ENCODE results near the gene MSL3B.

The MSL3B gene

GRCh38 chr2:233817361-233817911 lies 50.8 kb downstream of the MSL3B start:
- TF ChIP-seq CTCF (IDR thresholded peaks at IDR 0.05; ENCODE audit: low read length) = no peak
- TF ChIP-seq EZH2phosphoT487 (IDR thresholded peaks at IDR 0.05; ENCODE audit: low read length) = no peak
- TF ChIP-seq EZH2 (optimal IDR thresholded peaks at IDR 0.05; ENCODE audit: low read depth, low read length) = no peak
- no peaks in the 10 kb centered on the region for H3K9me2 ChIP-seq (replicated peaks; ENCODE audit: insufficient read depth, low read length)
- no peaks in the 10 kb centered on the region for H3K79me2 ChIP-seq (ENCODE audit: low read length)
- no peaks in the 10 kb centered on the region for H3K36me3 ChIP-seq (replicated peaks; ENCODE audit: insufficient read depth, low read length)
- H3K9me3 ChIP-seq (replicated peaks; ENCODE audit: insufficient read depth, low read length) = no peaks in the 10 kb centered on the region
- H3K4me2 ChIP-seq (ENCODE audit: low read depth, low read length) = no peak overlapping the region
- H3K9ac ChIP-seq (ENCODE audit: low read length) = no peak overlapping the region
- no peaks in the 10 kb centered on the region for H3F3A ChIP-seq (ENCODE audit: insufficient read depth, low read length)
- no peaks in the 10 kb centered on the region for H3K4me1 ChIP-seq (ENCODE audit: low read length)
- no peak for DNase-seq
- H3K4me3 ChIP-seq (ENCODE audit: low read length) = no peak overlapping the region
- no peak overlapping the region for H3K27ac ChIP-seq (ENCODE audit: low read length)
- H3K27me3 ChIP-seq (replicated peaks; ENCODE audit: insufficient read depth, low read length) = no peaks in the 10 kb centered on the region
- no peaks in the 10 kb centered on the region for H4K20me1 ChIP-seq (ENCODE audit: insufficient read depth, low read length)
- no peak overlapping the region for H2AFZ ChIP-seq (ENCODE audit: low read length)

- no peak overlapping the region for H3K4me2 ChIP-seq (ENCODE audit: low read depth, low read length)
- H3K79me2 ChIP-seq (ENCODE audit: low read length) = no peaks in the 10 kb centered on the region
- no peak overlapping the region for H3K9ac ChIP-seq (ENCODE audit: low read length)
These were observed 51.4 kb downstream of the MSL3B start for GRCh38 chr2:233816771-233817170.

GRCh38 chr2:233816334-233816733 lies 51.9 kb downstream of the MSL3B start:
- Histone ChIP-seq H3K27me3 (replicated peaks; ENCODE audit: insufficient read depth, low read length) (no peaks in the 10 kb centered on the region), H3K9me2 (replicated peaks; ENCODE audit: insufficient read depth, low read length) (no peaks in the 10 kb centered on the region), H3K4me2 (ENCODE audit: low read depth, low read length) (no peak overlapping the region), H3K4me3 (ENCODE audit: low read length) (no peak overlapping the region), H3K36me3 (replicated peaks; ENCODE audit: insufficient read depth, low read length) (no peaks in the 10 kb centered on the region), H3K9me3 (replicated peaks; ENCODE audit: insufficient read depth, low read length) (no peaks in the 10 kb centered on the region), H3K4me1 (ENCODE audit: low read length) (no peaks in the 10 kb centered on the region), H3K9ac (ENCODE audit: low read length) (no peak overlapping the region), H3K27ac (ENCODE audit: low read length) (no peak overlapping the region), H4K20me1 (ENCODE audit: insufficient read depth, low read length) (no peaks in the 10 kb centered on the region), H2AFZ (ENCODE audit: low read length) (no peak overlapping the region), H3F3A (ENCODE audit: insufficient read depth, low read length) (no peaks in the 10 kb centered on the region), H3K79me2 (ENCODE audit: low read length) (no peaks in the 10 kb centered on the region)
- TF ChIP-seq CTCF (IDR thresholded peaks at IDR 0.05; ENCODE audit: low read length) = no peak
- TF ChIP-seq EZH2 (optimal IDR thresholded peaks at IDR 0.05; ENCODE audit: low read depth, low read length) = no peak
- TF ChIP-seq EZH2phosphoT487 (IDR thresholded peaks at IDR 0.05; ENCODE audit: low read length) = no peak
- DNase-seq = no peak

More at GRCh38 chr2:233816771-233817170, 51.4 kb downstream of the MSL3B start:
- H3K4me3 ChIP-seq (ENCODE audit: low read length) = no peak overlapping the region
- TF ChIP-seq EZH2phosphoT487 (IDR thresholded peaks at IDR 0.05; ENCODE audit: low read length) (no peak), EZH2 (optimal IDR thresholded peaks at IDR 0.05; ENCODE audit: low read depth, low read length) (no peak), CTCF (IDR thresholded peaks at IDR 0.05; ENCODE audit: low read length) (no peak)
- no peaks in the 10 kb centered on the region for H4K20me1 ChIP-seq (ENCODE audit: insufficient read depth, low read length)
- no peaks in the 10 kb centered on the region for H3K9me3 ChIP-seq (replicated peaks; ENCODE audit: insufficient read depth, low read length)
- H3K9me2 ChIP-seq (replicated peaks; ENCODE audit: insufficient read depth, low read length) = no peaks in the 10 kb centered on the region
- no peaks in the 10 kb centered on the region for H3K36me3 ChIP-seq (replicated peaks; ENCODE audit: insufficient read depth, low read length)
- no peaks in the 10 kb centered on the region for H3K27me3 ChIP-seq (replicated peaks; ENCODE audit: insufficient read depth, low read length)
- H3K27ac ChIP-seq (ENCODE audit: low read length) = no peak overlapping the region
- no peak overlapping the region for H2AFZ ChIP-seq (ENCODE audit: low read length)
- no peaks in the 10 kb centered on the region for H3K4me1 ChIP-seq (ENCODE audit: low read length)
- DNase-seq = no peak
- no peaks in the 10 kb centered on the region for H3F3A ChIP-seq (ENCODE audit: insufficient read depth, low read length)
